ENCODE results near the gene RNASE7. TPM values are rescaled to one million over a fixed set of nuclear protein-coding genes. Genes with fewer than 3 reads are reported as not detected.

RNASE7 gene
- total RNA-seq, 8 experiments from 2014 or later = 0.14 to 0.40 (median 0.29) TPM; not detected in 4

DNA sequence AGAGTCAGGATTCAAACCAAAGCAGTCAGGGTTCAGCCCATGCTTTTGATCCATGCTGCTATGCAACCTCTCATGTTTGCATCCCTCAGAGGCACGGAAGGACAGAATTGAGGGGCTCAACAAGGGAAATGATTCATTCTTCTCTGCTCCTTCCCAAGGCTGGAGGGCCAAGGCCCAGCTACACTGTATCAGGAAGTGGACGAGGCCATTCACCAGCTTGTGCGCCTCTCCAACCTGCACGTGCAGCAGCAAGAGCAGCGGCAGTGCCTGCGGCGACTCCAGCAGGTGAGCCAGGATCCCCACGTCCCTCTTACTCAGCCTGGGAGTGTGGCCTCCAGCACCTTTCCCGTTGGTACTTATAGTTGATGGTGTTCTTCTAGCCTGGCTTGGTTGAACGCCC is 36.6 kb downstream of the RNASE7 start:
- H3K4me3 ChIP-seq = no peak overlapping the region
- WGBS, 10 experiments = 67 to 93% (median 87%) methylated on average over 1 to 8 of the region's 10 CpGs; no CpG with 5 or more reads in 6 of the 10 experiments
- no peak for ATAC-seq (replicated peaks in 6 of 8)
- no peak overlapping the region for H3K27ac ChIP-seq
- in situ Hi-C loops (cut with MboI; ENCODE audit: low pct_unique_long_range_greater_than_20kb in 2 of 9, low sequenced_read_pairs in 9 of 9, unreplicated experiment in 9 of 9) = no loop called here
- no peaks in the 10 kb centered on the region for H3K4me1 ChIP-seq (replicated peaks in 1 of 2)

DNA sequence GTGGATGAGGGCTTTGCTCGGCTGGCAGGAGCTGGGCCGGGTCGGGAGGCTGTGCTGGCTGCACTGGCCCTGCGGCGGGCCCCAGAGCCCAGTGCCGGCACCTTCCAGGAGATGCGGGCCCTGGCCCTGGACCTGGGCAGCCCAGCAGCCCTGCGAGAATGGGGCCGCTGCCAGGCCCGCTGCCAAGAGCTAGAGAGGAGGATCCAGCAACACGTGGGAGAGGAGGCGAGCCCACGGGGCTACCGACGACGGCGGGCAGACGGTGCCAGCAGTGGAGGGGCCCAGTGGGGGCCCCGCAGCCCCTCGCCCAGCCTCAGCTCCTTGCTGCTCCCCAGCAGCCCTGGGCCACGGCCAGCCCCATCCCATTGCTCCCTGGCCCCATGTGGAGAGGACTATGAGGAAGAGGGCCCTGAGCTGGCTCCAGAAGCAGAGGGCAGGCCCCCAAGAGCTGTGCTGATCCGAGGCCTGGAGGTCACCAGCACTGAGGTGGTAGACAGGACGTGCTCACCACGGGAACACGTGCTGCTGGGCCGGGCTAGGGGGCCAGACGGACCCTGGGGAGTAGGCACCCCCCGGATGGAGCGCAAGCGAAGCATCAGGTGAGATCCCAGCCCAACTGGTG is 39.5 kb downstream of the RNASE7 start:
- Histone ChIP-seq H3K27ac (no peak overlapping the region), H3K4me1 (replicated peaks in 1 of 2) (peaks cover 2 to 4% of the 10 kb centered on the region in 2 donors), H3K4me3 (no peak overlapping the region)
- 60 to 100% (median 100%) methylated on average over 1 to 5 of the region's 30 CpGs; no CpG with 5 or more reads in 5 of the 10 experiments for WGBS, 10 experiments
- ATAC-seq (replicated peaks in 6 of 8) = no peak
- in situ Hi-C loops (cut with MboI; ENCODE audit: low pct_unique_long_range_greater_than_20kb in 2 of 9, low sequenced_read_pairs in 9 of 9, unreplicated experiment in 9 of 9) = no loop called here

DNA sequence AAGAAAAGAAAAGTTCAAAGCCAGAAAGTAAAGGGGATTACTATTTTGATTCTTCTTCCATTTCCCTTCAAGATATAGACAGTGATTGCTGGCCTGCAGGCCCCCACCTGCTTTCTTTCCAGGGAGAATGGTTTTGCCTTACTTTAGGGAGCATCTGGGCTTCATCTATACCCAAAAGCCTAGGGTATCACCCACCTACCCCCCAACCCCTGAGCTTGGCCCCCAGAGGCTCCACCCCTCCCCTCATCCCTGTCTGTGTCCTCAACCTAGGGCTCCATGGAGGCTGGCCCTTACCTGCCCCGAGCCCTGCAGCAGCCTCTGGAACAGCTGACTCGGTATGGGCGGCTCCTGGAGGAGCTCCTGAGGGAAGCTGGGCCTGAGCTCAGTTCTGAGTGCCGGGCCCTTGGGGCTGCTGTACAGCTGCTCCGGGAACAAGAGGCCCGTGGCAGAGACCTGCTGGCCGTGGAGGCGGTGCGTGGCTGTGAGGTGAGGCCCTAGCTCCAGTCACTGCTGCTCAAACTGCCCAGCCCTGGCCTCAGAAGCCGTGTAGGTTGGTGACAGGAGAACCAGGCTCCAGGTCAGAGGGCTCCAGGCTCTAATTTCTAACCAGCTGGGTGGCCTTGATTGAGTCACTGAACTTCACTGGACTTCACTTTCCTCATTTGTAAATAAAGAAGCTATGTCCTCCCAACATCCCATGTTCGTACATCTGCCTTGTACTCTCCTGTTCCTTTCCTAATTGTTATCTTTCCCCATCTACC is 41.6 kb downstream of the RNASE7 start:
- in situ Hi-C loops (cut with MboI; ENCODE audit: low pct_unique_long_range_greater_than_20kb in 2 of 9, low sequenced_read_pairs in 9 of 9, unreplicated experiment in 9 of 9) = no loop called here
- 50 to 100% (median 83%) methylated on average over 1 to 2 of the region's 11 CpGs; no CpG with 5 or more reads in 2 of the 10 experiments for WGBS, 10 experiments
- no peak for ATAC-seq (replicated peaks in 6 of 8)
- Histone ChIP-seq H3K27ac (no peak overlapping the region), H3K4me3 (no peak overlapping the region), H3K4me1 (replicated peaks in 1 of 2) (peaks cover 17 to 18% of the 10 kb centered on the region in 2 donors)

DNA sequence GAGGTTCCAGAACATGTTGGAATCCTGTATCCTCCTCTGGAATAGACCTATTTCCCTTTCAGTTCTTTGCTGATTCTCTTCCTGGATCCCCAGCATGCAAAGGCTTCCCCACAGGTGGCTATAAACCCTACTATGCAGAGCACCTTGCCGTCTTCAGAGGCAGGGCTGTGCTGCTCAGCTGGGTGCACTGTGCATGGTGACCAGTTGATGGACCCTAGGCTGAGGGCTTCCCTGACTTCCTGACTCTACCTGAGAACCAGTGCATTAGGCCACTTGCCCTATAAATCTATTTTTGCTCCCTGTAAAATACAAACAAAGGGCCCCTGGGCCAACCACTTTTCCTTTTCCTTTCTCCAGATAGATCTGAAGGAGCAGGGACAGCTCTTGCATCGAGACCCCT is 42.2 kb downstream of the RNASE7 start:
- in situ Hi-C loops (cut with MboI; ENCODE audit: low pct_unique_long_range_greater_than_20kb in 2 of 9, low sequenced_read_pairs in 9 of 9, unreplicated experiment in 9 of 9) = no loop called here
- WGBS, 10 experiments = 40 to 100% (median 100%) methylated on average over 1 to 2 of the region's 2 CpGs; no CpG with 5 or more reads in 2 of the 10 experiments
- H3K27ac ChIP-seq = no peak overlapping the region
- H3K4me3 ChIP-seq = no peak overlapping the region
- ATAC-seq (replicated peaks in 6 of 8) = no peak
- peaks cover 17 to 18% of the 10 kb centered on the region in 2 donors for H3K4me1 ChIP-seq (replicated peaks in 1 of 2)

DNA sequence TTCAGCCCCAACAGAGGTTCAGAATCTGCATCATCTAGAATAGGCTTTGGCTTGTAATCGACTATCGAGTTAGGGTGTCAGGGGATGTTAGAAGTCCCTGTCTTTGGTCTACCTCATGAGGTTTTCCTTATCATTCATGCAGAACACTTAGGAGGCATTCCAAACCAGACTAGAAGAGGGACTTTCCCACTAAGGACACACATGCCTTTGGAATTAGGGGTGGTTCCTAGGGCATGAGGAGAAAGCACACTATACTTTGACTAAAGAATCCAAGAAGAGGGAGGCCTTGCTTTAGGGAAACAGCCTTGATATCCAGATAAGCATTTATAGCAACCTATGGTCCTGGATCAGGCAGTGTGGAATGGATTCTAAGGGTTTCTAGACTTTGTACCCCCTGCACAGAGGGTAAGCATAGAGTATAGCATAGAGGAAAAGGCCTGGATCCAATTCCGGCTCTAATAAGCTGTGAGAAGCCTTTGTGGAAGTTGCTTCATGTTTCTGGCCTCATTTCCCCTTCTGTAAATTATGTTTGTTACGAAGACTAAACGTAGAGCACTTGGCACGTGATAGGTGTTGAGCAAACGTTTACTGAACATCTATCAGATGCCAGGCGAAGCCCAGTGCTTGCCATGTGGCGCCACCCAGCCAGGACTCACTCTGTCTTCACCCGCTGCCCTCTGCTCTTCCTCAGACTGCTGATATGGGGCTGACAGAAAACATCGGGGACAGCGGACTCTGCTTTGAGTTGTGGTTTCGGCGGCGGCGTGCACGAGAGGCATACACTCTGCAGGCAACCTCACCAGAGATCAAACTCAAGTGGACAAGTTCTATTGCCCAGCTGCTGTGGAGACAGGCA is 43.1 kb downstream of the RNASE7 start:
- ATAC-seq (replicated peaks in 6 of 8) = peak in 2 of 8 experiments; percentile 10 to 11
- Histone ChIP-seq H3K4me1 (replicated peaks in 1 of 2) (peaks cover 17 to 18% of the 10 kb centered on the region in 2 donors), H3K27ac (no peak overlapping the region), H3K4me3 (no peak overlapping the region)
- 75 to 100% (median 88%) methylated on average over 2 to 13 of the region's 17 CpGs for WGBS, 10 experiments
- in situ Hi-C loops (cut with MboI; ENCODE audit: low pct_unique_long_range_greater_than_20kb in 2 of 9, low sequenced_read_pairs in 9 of 9, unreplicated experiment in 9 of 9) = no loop called here

DNA sequence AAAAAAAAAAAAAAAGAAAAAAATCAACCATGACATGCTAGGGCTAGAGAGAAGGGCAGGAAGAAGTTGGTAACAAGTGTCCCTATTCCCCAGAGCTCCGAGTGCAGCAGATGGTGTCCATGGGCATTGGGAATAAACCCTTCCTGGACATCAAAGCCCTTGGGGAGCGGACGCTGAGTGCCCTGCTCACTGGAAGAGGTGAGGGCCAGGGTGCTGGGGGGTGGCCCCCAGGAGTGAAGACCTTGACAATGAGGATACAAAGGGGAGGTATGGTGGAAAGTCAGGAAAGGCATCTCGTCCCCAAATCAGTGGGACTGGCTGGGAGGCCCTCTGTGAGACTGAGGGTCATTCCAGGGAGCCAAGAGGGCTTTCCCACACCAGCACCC is 44.7 kb downstream of the RNASE7 start:
- peak overlapping the region in 2 of 5 donors; percentile 4 to 7 for H3K4me3 ChIP-seq

DNA sequence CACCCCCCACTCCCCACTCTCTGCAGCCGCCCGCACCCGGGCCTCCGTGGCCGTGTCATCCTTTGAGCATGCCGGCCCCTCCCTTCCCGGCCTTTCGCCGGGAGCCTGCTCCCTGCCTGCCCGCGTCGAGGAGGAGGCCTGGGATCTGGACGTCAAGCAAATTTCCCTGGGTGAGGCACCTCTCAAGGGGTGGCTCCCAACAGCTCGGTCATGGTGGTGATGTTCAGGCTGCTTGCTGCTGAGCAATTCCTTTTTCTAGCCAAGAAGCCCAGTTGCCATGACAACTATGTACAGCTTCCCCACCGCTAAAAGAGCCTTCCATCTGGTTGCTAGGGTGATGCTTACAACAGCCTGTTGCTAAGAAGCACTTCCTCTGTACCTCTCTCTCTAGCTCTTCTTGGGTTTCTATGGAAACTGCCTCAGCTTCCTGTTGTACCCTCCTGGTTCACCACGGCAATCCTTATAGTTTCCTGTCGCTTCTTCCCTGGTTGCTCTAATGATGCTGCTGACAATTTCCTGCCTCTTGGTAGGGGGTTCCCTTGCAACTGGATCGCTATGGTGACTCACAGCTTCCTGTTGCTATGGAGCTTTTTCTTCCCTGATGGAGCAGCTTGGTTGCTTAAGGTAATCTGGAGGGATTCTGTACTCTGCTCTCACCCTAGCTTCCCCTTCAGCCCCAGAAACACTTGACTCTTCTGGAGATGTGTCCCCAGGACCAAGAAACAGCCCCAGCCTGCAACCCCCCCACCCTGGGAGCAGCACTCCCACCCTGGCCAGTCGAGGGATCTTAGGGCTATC is 45.3 kb downstream of the RNASE7 start:
- Histone ChIP-seq H3K4me3 (peak overlapping the region in 2 of 5 donors; percentile 4 to 7), H3K27ac (peak overlapping the region; percentile 68 to 80), H3K4me1 (replicated peaks in 1 of 2) (peaks cover 18 to 22% of the 10 kb centered on the region in 2 donors)
- peak; percentile 69 to 96 (median 90) for ATAC-seq (replicated peaks in 6 of 8)
- WGBS, 10 experiments = 0 to 80% (median 7%) methylated on average over 1 to 4 of the region's 19 CpGs; no CpG with 5 or more reads in 5 of the 10 experiments
- in situ Hi-C loops (cut with MboI; ENCODE audit: low pct_unique_long_range_greater_than_20kb in 2 of 9, low sequenced_read_pairs in 9 of 9, unreplicated experiment in 9 of 9) = no loop called here

More for the DNA sequence above, 44.7 kb downstream of the RNASE7 start:
- in situ Hi-C loops (cut with MboI; ENCODE audit: low pct_unique_long_range_greater_than_20kb in 2 of 9, low sequenced_read_pairs in 9 of 9, unreplicated experiment in 9 of 9) = no loop called here
- H3K27ac ChIP-seq = peak overlapping the region; percentile 68 to 80
- no peak for ATAC-seq (replicated peaks in 6 of 8)
- H3K4me1 ChIP-seq (replicated peaks in 1 of 2) = peaks cover 17 to 18% of the 10 kb centered on the region in 2 donors
- 50 to 100% (median 73%) methylated on average over 1 to 4 of the region's 4 CpGs; no CpG with 5 or more reads in 2 of the 10 experiments for WGBS, 10 experiments

DNA sequence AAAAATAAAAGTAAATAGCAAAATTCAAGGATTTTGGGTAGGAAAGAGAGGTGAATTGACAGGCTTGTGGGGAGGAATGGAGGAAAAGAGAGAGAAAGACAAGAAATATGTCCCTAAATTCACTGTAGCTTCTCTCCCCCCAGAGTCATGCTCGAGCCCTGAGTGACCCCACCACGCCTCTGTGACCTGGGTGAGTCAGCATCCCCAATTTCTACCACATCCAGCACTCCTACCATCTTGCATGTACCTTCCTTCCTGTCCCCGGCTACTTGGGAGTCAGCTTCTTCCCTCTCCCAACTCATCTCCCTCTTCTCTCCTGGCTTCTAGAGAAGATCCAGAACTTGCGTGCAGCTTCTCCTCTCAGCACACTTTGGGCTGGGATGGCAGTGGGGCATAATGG is 46.5 kb downstream of the RNASE7 start:
- 50 to 100% (median 83%) methylated on average over 1 to 3 of the region's 4 CpGs; no CpG with 5 or more reads in 3 of the 10 experiments for WGBS, 10 experiments
- in situ Hi-C loops (cut with MboI; ENCODE audit: low pct_unique_long_range_greater_than_20kb in 2 of 9, low sequenced_read_pairs in 9 of 9, unreplicated experiment in 9 of 9) = no loop called here

DNA sequence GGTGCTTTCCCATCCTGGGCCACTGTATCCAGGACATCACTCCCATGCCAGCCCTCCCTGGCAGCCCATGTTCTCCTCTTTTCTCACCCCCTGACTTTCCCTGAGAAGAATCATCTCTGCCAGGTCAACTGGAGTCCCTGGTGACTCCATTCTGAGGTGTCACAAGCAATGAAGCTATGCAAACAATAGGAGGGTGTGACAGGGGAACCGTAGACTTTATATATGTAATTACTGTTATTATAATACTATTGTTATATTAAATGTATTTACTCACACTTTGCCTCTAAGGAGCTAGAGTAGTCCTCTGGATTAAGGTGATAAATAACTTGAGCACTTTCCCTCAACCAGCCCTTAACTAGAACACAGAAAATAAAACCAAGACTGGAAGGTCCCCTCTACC is 47.1 kb downstream of the RNASE7 start:
- Histone ChIP-seq H3K4me3 (no peak overlapping the region), H3K4me1 (replicated peaks in 1 of 2) (peaks cover 34 to 37% of the 10 kb centered on the region in 2 donors), H3K27ac (no peak overlapping the region)
- ATAC-seq (replicated peaks in 6 of 8) = no peak
- in situ Hi-C loops (cut with MboI; ENCODE audit: low pct_unique_long_range_greater_than_20kb in 2 of 9, low sequenced_read_pairs in 9 of 9, unreplicated experiment in 9 of 9) = no loop called here
- 0 to 86% (median 80%) methylated on average over 1 of the region's 1 CpG; no CpG with 5 or more reads in 3 of the 10 experiments for WGBS, 10 experiments

More for the DNA sequence above, 46.5 kb downstream of the RNASE7 start:
- no peak for ATAC-seq (replicated peaks in 6 of 8)
- no peak overlapping the region for H3K4me3 ChIP-seq
- peaks cover 28 to 34% of the 10 kb centered on the region in 2 donors for H3K4me1 ChIP-seq (replicated peaks in 1 of 2)
- H3K27ac ChIP-seq = no peak overlapping the region

DNA sequence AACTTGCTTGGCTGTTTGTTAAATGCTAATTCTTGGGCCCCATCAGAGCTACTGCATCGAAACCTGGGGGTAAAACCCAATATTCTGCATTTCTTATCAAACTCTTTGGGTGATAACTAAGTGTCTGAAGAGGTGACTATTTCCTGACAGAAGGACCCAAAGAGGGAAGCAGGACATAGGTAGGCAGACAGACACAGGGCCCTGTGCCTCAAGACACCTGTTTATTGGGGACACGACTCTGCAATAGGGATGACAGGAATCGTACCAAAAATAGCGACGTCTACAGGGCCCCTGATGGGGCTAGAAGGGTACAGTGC is 47.7 kb downstream of the RNASE7 start:
- Histone ChIP-seq H3K4me1 (replicated peaks in 1 of 2) (peaks cover 37 to 38% of the 10 kb centered on the region in 2 donors), H3K4me3 (no peak overlapping the region), H3K27ac (no peak overlapping the region)
- WGBS, 10 experiments = 94 to 100% (median 97%) methylated on average over 1 to 5 of the region's 5 CpGs; no CpG with 5 or more reads in 5 of the 10 experiments
- in situ Hi-C loops (cut with MboI; ENCODE audit: low pct_unique_long_range_greater_than_20kb in 2 of 9, low sequenced_read_pairs in 9 of 9, unreplicated experiment in 9 of 9) = no loop called here
- no peak for ATAC-seq (replicated peaks in 6 of 8)

DNA sequence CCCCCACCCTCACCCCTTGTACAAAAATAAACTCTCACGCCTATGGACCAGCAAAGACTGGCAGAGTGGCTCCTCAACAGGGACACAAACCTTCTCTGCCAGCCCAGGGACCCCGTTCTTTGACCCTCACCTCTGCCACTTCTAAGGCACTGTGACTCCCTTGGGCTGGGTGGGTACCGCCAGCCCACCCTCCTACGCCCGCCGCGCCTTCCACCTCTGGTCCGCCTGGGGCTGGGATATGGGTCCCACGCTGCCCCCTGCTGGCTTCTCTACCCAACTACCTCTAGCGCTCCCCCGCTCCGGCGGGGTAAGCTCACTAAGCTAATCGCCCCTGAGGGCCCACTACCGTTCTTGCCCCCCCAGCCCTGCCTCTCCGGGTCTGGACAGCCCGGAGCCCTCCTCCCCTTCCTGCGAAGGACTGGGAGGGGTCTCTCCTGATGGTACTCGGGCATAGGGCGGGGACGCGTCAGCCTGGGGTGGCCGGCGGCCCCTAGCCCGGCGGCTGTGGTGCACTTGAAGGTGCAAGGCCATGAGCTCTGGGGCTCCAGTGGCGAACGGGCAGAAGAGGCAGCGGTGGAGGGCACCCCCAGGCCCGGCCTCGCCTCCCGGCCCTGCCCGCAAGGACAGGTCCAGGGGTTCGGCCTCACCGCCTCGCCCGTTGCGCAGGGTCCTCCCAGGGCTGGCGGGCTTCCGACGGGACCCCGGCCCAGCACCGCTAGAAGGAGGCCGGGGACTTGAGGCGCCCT is 48.2 kb downstream of the RNASE7 start:
- no peak for ATAC-seq (replicated peaks in 6 of 8)

More for the DNA sequence above, 48.2 kb downstream of the RNASE7 start:
- peaks cover 43% of the 10 kb centered on the region in 2 donors for H3K4me1 ChIP-seq (replicated peaks in 1 of 2)
- H3K4me3 ChIP-seq = no peak overlapping the region
- in situ Hi-C loops (cut with MboI; ENCODE audit: low pct_unique_long_range_greater_than_20kb in 2 of 9, low sequenced_read_pairs in 9 of 9, unreplicated experiment in 9 of 9) = no loop called here
- H3K27ac ChIP-seq = no peak overlapping the region
- 98 to 100% (median 100%) methylated on average over 1 to 10 of the region's 45 CpGs; no CpG with 5 or more reads in 6 of the 10 experiments for WGBS, 10 experiments

Data from motor neuron (in vitro differentiated cells).